SK-N-MC (cell line): ENCODE data around the gene JSRP1.

Source experiments
- EZH2 ChIP-seq: fragments of 200-600 bp; sonication (generic); IDR thresholded peaks from one replicate; pipeline ENCODE4 v1.6.1; 2017; ENCODE audit warnings: antibody characterized with exemption
- FOXP2 ChIP-seq: optimal IDR thresholded peaks from 2 replicates; pipeline ENCODE3; 2011; ENCODE audit warnings: mild to moderate bottlenecking, moderate library complexity; ENCODE audit not compliant: insufficient read depth; ENCODE audit errors: extremely low read length, control extremely low read depth
- POLR2AphosphoS5 ChIP-seq: IDR thresholded peaks from 2 replicates; pipeline ENCODE4 v1.6.1; 2012; ENCODE audit warnings: mild to moderate bottlenecking, low read depth, low read length, borderline replicate concordance

GRCh38 chr19:2234996-2235380 lies 21.2 kb downstream of the JSRP1 start:
- TF ChIP-seq EZH2 (no peak), POLR2AphosphoS5 (no peak), FOXP2 (no peak)
